ENCODE data around the gene CLCN7. TPM values are rescaled to one million over a fixed set of nuclear protein-coding genes. Genes with fewer than 3 reads are reported as not detected.

Gene CLCN7
- total and polyA plus RNA-seq, 2 of the 13 experiments (the other 11 are each of a cell fraction or from before 2014, with no cell fraction given) = 24.6 to 25.1 TPM

GRCh38 chr16:1430759-1431496, 43.9 kb downstream of the CLCN7 start, which contains the start of gene PERCC1 (continued):
- TF ChIP-seq TFDP1 (CRISPR knock-in tag; IDR thresholded peaks at IDR 0.05; ENCODE audit: borderline replicate concordance) (peak; percentile 45; the same call in 1 of the 2 replicates), ZNF333 (CRISPR knock-in tag; IDR thresholded peaks at IDR 0.05; ENCODE audit: borderline replicate concordance) (no peak), USF2 (IDR thresholded peaks at IDR 0.05; ENCODE audit: low read depth, low read length) (no peak), USF2 (CRISPR knock-in tag; IDR thresholded peaks at IDR 0.05; ENCODE audit: borderline replicate concordance) (peak; percentile 32; the same call in 1 of the 2 replicates), EP300 (IDR thresholded peaks at IDR 0.05; ENCODE audit: low read depth in 2 of 2, low read length in 2 of 2) (peak in 1 of 2 experiments; percentile 65; a peak in 1 of 4 replicates), EP300 (CRISPR knock-in tag; IDR thresholded peaks at IDR 0.05; ENCODE audit: borderline replicate concordance) (peak; percentile 10; the same call in 1 of the 2 replicates), ATF4 (CRISPR knock-in tag; IDR thresholded peaks at IDR 0.05) (0 out of 4 replicates have a peak, but pooled peaks of 1 of the 2 experiments have one; percentile 22), NFYB (CRISPR knock-in tag; IDR thresholded peaks at IDR 0.05) (peak; percentile 27; the same call in 1 of the 2 replicates), ZNF543 (CRISPR knock-in tag; IDR thresholded peaks at IDR 0.05) (no peak), ZNF496 (CRISPR knock-in tag; IDR thresholded peaks at IDR 0.05; ENCODE audit: insufficient replicate concordance) (no peak), SMAD1 (CRISPR knock-in tag; IDR thresholded peaks at IDR 0.05; ENCODE audit: borderline replicate concordance, low read depth) (no peak), MNT (IDR thresholded peaks at IDR 0.05) (no peak), ZNF460 (CRISPR knock-in tag; IDR thresholded peaks at IDR 0.05; ENCODE audit: borderline replicate concordance) (no peak), IRX3 (CRISPR knock-in tag; IDR thresholded peaks at IDR 0.05; ENCODE audit: borderline replicate concordance, low read depth) (no peak), ZNF784 (CRISPR knock-in tag; IDR thresholded peaks at IDR 0.05; ENCODE audit: borderline replicate concordance) (no peak), PAX8 (CRISPR knock-in tag; IDR thresholded peaks at IDR 0.05; ENCODE audit: borderline replicate concordance) (no peak), ZNF546 (CRISPR knock-in tag; conservative IDR thresholded peaks at IDR 0.05) (no peak), ZBTB37 (CRISPR knock-in tag; IDR thresholded peaks at IDR 0.05) (no peak)
